HUES64 (cell line): ENCODE data around the gene SCCPDH.

Experiments
- H3K27ac ChIP-seq: 2 replicates; pipeline ENCODE4 v1.7.0; 2013; ENCODE audit warnings: low read depth, low read length, inconsistent platforms
- H3K27me3 ChIP-seq: 2 replicates; pipeline ENCODE4 v1.6.1; 2013; ENCODE audit warnings: mild to moderate bottlenecking, low read length; ENCODE audit not compliant: insufficient read depth
- H3K36me3 ChIP-seq: 2 replicates; pipeline ENCODE4 v1.6.1; 2013; ENCODE audit warnings: mild to moderate bottlenecking, low read length; ENCODE audit not compliant: insufficient read depth
- H3K4me1 ChIP-seq: 2 replicates; pipeline ENCODE4 v1.6.1; 2013; ENCODE audit warnings: mild to moderate bottlenecking, low read length, moderate library complexity; ENCODE audit not compliant: insufficient read depth
- H3K4me3 ChIP-seq: 2 replicates; pipeline ENCODE4 v1.5.1; 2013; ENCODE audit warnings: mild to moderate bottlenecking, low read length, moderate library complexity
- H3K9ac ChIP-seq: 2 replicates; pipeline ENCODE4 v1.6.1; 2013; ENCODE audit warnings: mild to moderate bottlenecking, low read depth, low read length
- H3K9me3 ChIP-seq: 2 replicates; pipeline ENCODE4 v1.6.1; 2013; ENCODE audit warnings: low read depth, low read length; ENCODE audit not compliant: insufficient read depth
- WGBS: fragments of 150-250, 120-280 bp; methylation state at CpG from one replicate; pipeline ENCODE4 v1.1.7; 2013; ENCODE audit warnings: missing lambda C conversion rate; 5-methylcytosine and 5-hydroxymethylcytosine counted together

SCCPDH gene

GRCh38 chr1:246775531-246776385 is 51.5 kb downstream of the SCCPDH start:
- Histone ChIP-seq H3K27ac (no peak overlapping the region), H3K27me3 (no peaks in the 10 kb centered on the region), H3K9ac (no peak overlapping the region), H3K36me3 (peaks cover 5% of the 10 kb centered on the region; the same call in 1 of the 2 replicates), H3K9me3 (no peaks in the 10 kb centered on the region), H3K4me1 (no peaks in the 10 kb centered on the region), H3K4me3 (no peak overlapping the region)
- 95% methylated on average over 22 of the region's 23 CpGs for WGBS

- Histone ChIP-seq H3K36me3 (peaks cover 5% of the 10 kb centered on the region; the same call in 1 of the 2 replicates), H3K4me1 (no peaks in the 10 kb centered on the region), H3K4me3 (no peak overlapping the region), H3K27ac (no peak overlapping the region), H3K9me3 (no peaks in the 10 kb centered on the region), H3K27me3 (no peaks in the 10 kb centered on the region), H3K9ac (no peak overlapping the region)
- WGBS, result 96% methylated on average over 6 of the region's 6 CpGs
Observed at GRCh38 chr1:246776923-246777322, 52.7 kb downstream of the SCCPDH start.

GRCh38 chr1:246778663-246779062 is 54.5 kb downstream of the SCCPDH start:
- H3K9me3 ChIP-seq, result no peaks in the 10 kb centered on the region
- H3K4me3 ChIP-seq, result no peak overlapping the region
- peaks cover 5% of the 10 kb centered on the region; the same call in 1 of the 2 replicates for H3K36me3 ChIP-seq
- no peak overlapping the region for H3K27ac ChIP-seq
- H3K9ac ChIP-seq, result no peak overlapping the region
- 97% methylated on average over 10 of the region's 10 CpGs for WGBS
- no peaks in the 10 kb centered on the region for H3K27me3 ChIP-seq
- H3K4me1 ChIP-seq, result no peaks in the 10 kb centered on the region

DNA sequence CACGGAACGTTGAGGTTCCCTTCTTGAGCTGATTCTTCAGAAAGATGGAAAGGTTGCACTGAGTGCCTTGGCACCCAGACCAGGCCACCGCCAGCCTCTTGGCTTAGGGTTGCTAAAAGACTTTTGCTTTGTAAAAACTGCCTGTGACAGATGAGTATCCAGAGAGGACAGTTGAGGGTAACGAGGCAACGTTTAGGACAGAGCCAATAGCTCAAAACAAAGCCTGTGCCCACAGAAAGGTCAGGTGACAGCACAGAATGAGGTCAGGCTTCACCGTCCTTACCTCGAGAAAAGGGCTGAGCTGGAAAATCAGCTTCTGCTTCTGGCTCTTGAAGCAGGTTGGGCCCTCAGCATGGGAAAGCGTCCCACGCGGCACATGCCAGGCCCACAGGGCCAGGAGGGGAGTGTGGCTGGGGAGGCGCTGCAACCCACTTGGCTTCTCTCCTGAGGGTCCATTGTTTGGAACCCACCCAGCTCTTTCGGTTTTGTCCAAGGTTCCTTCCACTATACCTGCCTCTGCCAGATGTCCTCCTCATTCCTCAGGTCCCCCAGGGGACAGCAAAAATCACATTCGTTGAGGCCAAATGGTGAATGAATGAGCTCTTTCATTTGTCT is 55.5 kb downstream of the SCCPDH start:
- Histone ChIP-seq H3K4me1 (no peaks in the 10 kb centered on the region), H3K4me3 (no peak overlapping the region), H3K27ac (no peak overlapping the region), H3K9me3 (no peaks in the 10 kb centered on the region), H3K27me3 (no peaks in the 10 kb centered on the region), H3K36me3 (peaks cover 5% of the 10 kb centered on the region; the same call in 1 of the 2 replicates), H3K9ac (no peak overlapping the region)
- 94% methylated on average over 13 of the region's 13 CpGs for WGBS

DNA sequence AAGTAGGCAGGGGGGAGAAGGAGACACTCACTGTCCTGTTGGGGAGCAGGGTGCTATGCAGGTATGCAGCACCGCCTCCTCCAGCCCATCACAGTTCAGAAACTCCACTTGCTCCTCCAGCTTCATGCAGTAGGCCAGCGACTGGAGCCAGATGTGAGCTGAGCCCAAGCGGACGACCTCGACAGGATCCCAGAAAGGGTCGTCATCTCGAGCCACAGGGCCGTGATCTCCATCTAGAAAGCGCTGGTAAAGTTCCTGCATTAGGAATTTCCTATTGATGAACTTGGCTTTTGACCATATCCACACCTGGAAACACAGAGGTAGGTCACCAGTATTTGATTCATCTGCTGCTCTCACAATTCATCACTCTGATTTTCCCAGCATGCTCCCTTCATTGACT is 56.1 kb downstream of the SCCPDH start:
- Histone ChIP-seq H3K36me3 (peaks cover 3% of the 10 kb centered on the region; the same call in 1 of the 2 replicates), H3K9ac (no peak overlapping the region), H3K4me3 (no peak overlapping the region), H3K27ac (no peak overlapping the region), H3K27me3 (no peaks in the 10 kb centered on the region), H3K9me3 (no peaks in the 10 kb centered on the region), H3K4me1 (no peaks in the 10 kb centered on the region)
- 94% methylated on average over 9 of the region's 9 CpGs for WGBS

DNA sequence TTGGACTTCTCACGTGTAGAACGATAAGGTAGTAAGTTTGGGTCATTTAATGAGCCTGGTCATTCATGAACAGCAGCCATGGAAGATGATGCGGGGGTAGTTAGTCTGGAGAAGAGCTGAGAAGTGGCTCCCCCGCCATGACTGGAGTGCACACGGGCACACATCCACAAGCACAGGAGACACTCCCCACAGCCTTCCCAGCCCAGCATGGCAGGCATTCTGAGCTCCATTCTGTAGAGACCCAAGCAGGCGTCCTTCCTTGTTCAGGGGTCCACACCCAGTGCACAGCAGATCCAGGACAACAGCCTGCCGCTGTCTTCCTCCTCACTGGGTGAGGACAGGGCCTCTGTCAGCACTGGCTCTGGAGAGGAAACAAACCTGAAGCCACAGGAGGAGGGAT is 57.0 kb downstream of the SCCPDH start:
- Histone ChIP-seq H3K9me3 (no peaks in the 10 kb centered on the region), H3K4me3 (no peak overlapping the region), H3K9ac (no peak overlapping the region), H3K4me1 (no peaks in the 10 kb centered on the region), H3K27me3 (no peaks in the 10 kb centered on the region), H3K27ac (no peak overlapping the region), H3K36me3 (0 out of 2 replicates have a peak, but pooled peaks cover 3% of the 10 kb centered on the region)
- 93% methylated on average over 7 of the region's 7 CpGs for WGBS

- no peaks in the 10 kb centered on the region for H3K27me3 ChIP-seq
- 94% methylated on average over 16 of the region's 16 CpGs for WGBS
- H3K4me3 ChIP-seq, result no peak overlapping the region
- H3K36me3 ChIP-seq, result no peaks in the 10 kb centered on the region
- H3K9ac ChIP-seq, result no peak overlapping the region
- H3K4me1 ChIP-seq, result no peaks in the 10 kb centered on the region
- H3K27ac ChIP-seq, result no peak overlapping the region
- H3K9me3 ChIP-seq, result no peaks in the 10 kb centered on the region
Observed at GRCh38 chr1:246782120-246782900, 58.1 kb downstream of the SCCPDH start.

- H3K9me3 ChIP-seq, result no peaks in the 10 kb centered on the region
- no peaks in the 10 kb centered on the region for H3K27me3 ChIP-seq
- WGBS, result 86% methylated on average over 19 of the region's 19 CpGs
- no peaks in the 10 kb centered on the region for H3K36me3 ChIP-seq
- H3K4me3 ChIP-seq, result no peak overlapping the region
- H3K27ac ChIP-seq, result no peak overlapping the region
- H3K4me1 ChIP-seq, result peaks cover 7% of the 10 kb centered on the region
- H3K9ac ChIP-seq, result no peak overlapping the region
Observed at GRCh38 chr1:246784621-246785493, 60.6 kb downstream of the SCCPDH start.

GRCh38 chr1:246785494-246786111 is 61.4 kb downstream of the SCCPDH start:
- Histone ChIP-seq H3K9ac (no peak overlapping the region), H3K4me1 (peaks cover 7% of the 10 kb centered on the region), H3K36me3 (no peaks in the 10 kb centered on the region), H3K9me3 (no peaks in the 10 kb centered on the region), H3K27me3 (no peaks in the 10 kb centered on the region), H3K27ac (no peak overlapping the region), H3K4me3 (no peak overlapping the region)
- 87% methylated on average over 18 of the region's 18 CpGs for WGBS

DNA sequence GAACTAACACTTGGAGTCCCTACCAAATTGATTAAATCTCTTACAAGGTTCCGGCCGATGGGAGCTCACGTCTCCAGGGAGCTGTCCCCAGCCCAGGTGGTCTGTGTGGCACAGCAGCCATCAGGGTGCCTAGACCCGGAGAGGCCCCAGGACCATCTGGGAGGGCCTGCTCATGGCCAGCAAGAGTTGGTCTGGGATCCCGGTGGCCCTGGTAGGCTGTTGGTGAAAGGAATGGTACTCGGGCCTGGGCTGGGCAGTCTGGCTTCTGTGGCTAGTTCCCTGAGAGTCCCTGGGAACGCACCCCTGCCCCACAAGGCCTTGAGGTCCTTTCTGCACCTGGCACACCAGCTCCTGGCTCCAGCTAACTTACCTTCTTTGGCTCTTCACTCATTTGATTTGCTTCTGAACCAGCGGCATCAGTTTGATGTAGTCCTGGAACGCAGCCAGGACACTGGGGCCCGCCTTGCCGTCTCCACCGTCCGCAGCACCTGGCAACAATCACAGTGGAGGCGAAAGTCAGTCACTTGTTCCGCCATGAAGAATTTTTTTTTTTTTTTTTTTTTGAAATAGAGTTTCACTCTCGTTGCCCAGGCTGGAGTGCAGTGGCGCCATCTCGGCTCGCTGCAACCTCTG is 62.5 kb downstream of the SCCPDH start:
- H3K27ac ChIP-seq, result no peak overlapping the region
- no peaks in the 10 kb centered on the region for H3K9me3 ChIP-seq
- peaks cover 7% of the 10 kb centered on the region for H3K4me1 ChIP-seq
- no peaks in the 10 kb centered on the region for H3K36me3 ChIP-seq
- H3K27me3 ChIP-seq, result no peaks in the 10 kb centered on the region
- no peak overlapping the region for H3K9ac ChIP-seq
- H3K4me3 ChIP-seq, result no peak overlapping the region
- 95% methylated on average over 19 of the region's 19 CpGs for WGBS
